LNCAP (cell line): ENCODE results near the gene GREB1L.

Source experiments
- CTCF ChIP-seq: fragments of 450-650 bp; IDR thresholded peaks from 2 replicates; pipeline ENCODE4 v1.5.1; 2017; ENCODE audit warnings: mild to moderate bottlenecking

Gene GREB1L

DNA sequence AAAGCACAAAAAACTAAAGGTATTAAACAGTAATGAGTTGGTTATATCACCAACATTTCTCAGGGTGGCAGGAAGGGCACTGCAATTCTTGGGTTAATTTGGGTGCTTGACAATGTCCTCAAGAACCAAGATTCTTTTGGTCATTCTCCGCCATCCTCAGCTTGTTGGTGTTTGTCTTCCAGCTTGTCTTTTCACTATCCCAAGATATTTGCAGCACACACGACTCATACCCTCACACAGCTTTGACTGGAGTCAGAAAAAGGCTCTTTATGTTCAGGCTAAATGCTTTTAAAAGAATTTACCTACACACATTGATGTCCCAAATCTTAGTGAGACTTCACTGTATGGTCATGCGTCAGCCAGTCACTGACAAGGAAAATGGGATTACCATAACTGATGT lies 12.5 kb downstream of the GREB1L start:
- no peak for TF ChIP-seq CTCF

DNA sequence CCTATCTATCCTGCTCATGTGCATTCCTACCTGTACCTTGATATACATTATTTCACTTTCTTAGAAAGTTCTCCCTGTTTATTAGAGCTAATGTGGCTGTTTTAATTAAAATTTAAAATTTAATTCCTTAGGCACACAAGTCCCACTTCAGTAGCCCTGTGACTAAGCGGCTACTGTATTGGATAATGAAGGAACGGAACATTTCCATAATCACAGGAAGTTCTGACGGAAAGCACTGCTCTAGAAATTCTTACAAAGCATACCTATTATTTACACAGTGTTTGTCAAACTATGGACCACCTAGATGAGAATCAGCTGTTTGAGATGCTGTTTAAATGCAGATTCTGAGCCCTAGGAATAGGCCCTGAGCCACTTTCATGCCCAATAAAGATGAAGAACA lies 13.2 kb downstream of the GREB1L start:
- TF ChIP-seq CTCF, result no peak

- no peak for TF ChIP-seq CTCF
Measured at GRCh38 chr18:21257386-21257785, 15.4 kb downstream of the GREB1L start.

DNA sequence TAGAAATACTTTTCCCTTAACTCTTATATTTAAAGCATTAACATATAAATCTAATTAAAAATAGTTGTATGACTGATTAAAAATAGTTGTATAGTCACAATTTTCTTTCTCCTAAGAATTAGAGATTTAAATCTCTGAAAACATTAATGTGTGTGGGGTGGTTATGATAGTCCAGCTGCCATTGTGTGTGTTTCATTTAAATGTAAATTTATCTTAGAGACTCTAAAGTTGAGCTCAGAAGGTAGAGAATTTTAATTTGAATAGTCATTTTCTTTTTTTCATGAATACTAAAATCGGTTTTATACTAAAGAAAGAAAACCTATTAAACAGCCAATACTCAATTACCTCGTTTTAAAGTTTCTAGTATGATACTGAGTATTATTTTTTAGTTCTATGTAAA lies 18.6 kb downstream of the GREB1L start:
- no peak for TF ChIP-seq CTCF

GRCh38 chr18:21261352-21261751 lies 19.3 kb downstream of the GREB1L start:
- TF ChIP-seq CTCF, result no peak

DNA sequence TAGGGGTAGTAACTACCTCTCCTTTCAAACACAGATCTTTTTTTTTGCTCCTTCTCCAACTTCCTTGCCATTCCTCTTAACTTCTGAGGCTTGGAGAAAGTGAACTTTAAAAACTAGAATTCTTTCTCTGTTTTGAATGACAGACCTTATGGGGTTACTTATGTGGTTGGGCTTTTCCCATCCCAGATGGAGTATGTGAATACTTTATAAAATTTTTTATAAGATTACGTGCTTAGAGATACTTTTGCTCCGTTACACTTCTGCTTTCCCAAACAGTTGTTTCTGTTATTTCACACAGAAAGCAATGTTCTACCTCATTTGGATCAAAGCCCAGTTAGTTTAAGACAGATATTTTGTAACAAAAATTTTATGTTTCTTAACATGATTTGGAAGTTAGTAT lies 20.2 kb downstream of the GREB1L start:
- TF ChIP-seq CTCF, result no peak

DNA sequence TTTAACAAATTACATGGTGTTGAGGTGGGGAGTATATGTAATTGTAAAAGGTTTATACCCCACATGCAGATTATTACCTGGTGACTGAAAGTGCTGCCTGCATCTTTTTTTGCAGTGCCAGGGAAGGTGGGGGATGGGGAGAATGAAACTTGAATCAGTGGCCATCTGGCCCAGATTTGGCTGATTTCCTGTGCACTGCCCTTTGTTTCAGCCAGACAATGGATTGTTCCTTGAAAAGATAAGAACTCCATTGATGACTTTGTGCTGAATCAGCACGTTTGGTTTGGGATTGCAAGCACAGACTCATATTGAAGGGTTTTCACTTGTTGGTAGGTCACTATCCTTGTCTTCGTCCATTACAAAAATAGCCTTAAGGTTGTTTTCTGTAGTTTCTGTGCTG lies 20.9 kb downstream of the GREB1L start:
- TF ChIP-seq CTCF, result no peak

- TF ChIP-seq CTCF, result no peak
Measured at GRCh38 chr18:21264651-21265050, 22.6 kb downstream of the GREB1L start.
